Measurements from ENCODE around the gene ZNF202. TPM values are rescaled to one million over a fixed set of nuclear protein-coding genes. Genes with fewer than 3 reads are reported as not detected.

ZNF202 gene
- total RNA-seq, 1 experiment from 2014 or later: 7.4 TPM

DNA sequence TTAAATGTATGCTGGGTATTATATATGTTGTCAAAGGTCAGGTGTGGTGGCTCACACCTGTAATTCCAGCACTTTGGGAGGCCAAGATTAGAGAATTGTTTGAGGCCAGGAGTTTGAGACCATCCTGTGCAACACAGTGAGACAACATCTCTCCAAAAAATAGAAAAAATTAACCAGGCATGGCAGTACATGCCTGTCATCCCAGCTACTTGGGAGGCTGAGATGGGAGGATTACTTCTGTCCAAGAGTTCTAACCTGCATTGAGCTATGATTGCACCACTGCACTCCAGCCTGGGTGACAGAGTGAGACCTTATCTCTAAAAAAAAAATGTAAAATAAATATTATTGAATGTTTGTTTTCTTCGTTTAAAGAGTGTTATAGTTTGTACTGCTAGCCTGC lies 24.1 kb upstream of the ZNF202 start:
- no peaks in the 10 kb centered on the region for H3K9me3 ChIP-seq (ENCODE audit: insufficient read depth, low read depth)
- POLR2A ChIA-PET (ENCODE audit: unreplicated experiment): no interaction called here
- H3F3A ChIP-seq (ENCODE audit: insufficient read depth, low read depth): no peaks in the 10 kb centered on the region
- CTCF ChIA-PET: no interaction called here
- no peaks in the 10 kb centered on the region for H4K20me1 ChIP-seq (ENCODE audit: insufficient read depth)
- no peak for TF ChIP-seq EZH2 (IDR thresholded peaks at IDR 0.05; ENCODE audit: low read depth)
- TF ChIP-seq CTCF (conservative IDR thresholded peaks at IDR 0.05): no peak
- no peak for DNase-seq
- H2AFZ ChIP-seq: no peak overlapping the region
- no peaks in the 10 kb centered on the region for H3K36me3 ChIP-seq (ENCODE audit: low read depth)
- no peaks in the 10 kb centered on the region for H3K9me2 ChIP-seq (ENCODE audit: insufficient read depth)
- no peak overlapping the region for H3K4me2 ChIP-seq
- no peaks in the 10 kb centered on the region for H3K4me1 ChIP-seq (replicated peaks; ENCODE audit: insufficient read depth)
- BruUV-seq (replicated peaks): no TSS peak
- no peak overlapping the region for H3K27ac ChIP-seq
- no peaks in the 10 kb centered on the region for H3K79me2 ChIP-seq (ENCODE audit: low read depth)
- 0 out of 2 replicates have a peak, but pooled peaks cover 3% of the 10 kb centered on the region for H3K27me3 ChIP-seq (ENCODE audit: insufficient read depth, low read depth)
- H3K4me3 ChIP-seq: no peak overlapping the region
- intact Hi-C loops (cut with micrococcal nuclease; ENCODE audit: unreplicated experiment): no loop called here

GRCh38 chr11:123762422-123762821 lies 21.0 kb upstream of the ZNF202 start:
- Histone ChIP-seq H4K20me1 (ENCODE audit: insufficient read depth) (no peaks in the 10 kb centered on the region), H3K4me2 (no peak overlapping the region), H3F3A (ENCODE audit: insufficient read depth, low read depth) (no peaks in the 10 kb centered on the region), H3K27me3 (ENCODE audit: insufficient read depth, low read depth) (peaks cover 22% of the 10 kb centered on the region), H3K4me1 (replicated peaks; ENCODE audit: insufficient read depth) (no peaks in the 10 kb centered on the region), H3K4me3 (no peak overlapping the region), H3K79me2 (ENCODE audit: low read depth) (no peaks in the 10 kb centered on the region), H3K27ac (no peak overlapping the region), H3K9me2 (ENCODE audit: insufficient read depth) (no peaks in the 10 kb centered on the region), H3K9me3 (ENCODE audit: insufficient read depth, low read depth) (no peaks in the 10 kb centered on the region), H3K36me3 (ENCODE audit: low read depth) (no peaks in the 10 kb centered on the region), H2AFZ (no peak overlapping the region)
- CTCF ChIA-PET: no interaction called here
- no peak for TF ChIP-seq EZH2 (IDR thresholded peaks at IDR 0.05; ENCODE audit: low read depth)
- TF ChIP-seq CTCF (conservative IDR thresholded peaks at IDR 0.05): no peak
- POLR2A ChIA-PET (ENCODE audit: unreplicated experiment): no interaction called here
- intact Hi-C loops (cut with micrococcal nuclease; ENCODE audit: unreplicated experiment): no loop called here
- no peak for DNase-seq
- no TSS peak for BruUV-seq (replicated peaks)

GRCh38 chr11:123760894-123761293 lies 19.4 kb upstream of the ZNF202 start:
- Histone ChIP-seq H3K9me2 (ENCODE audit: insufficient read depth) (no peaks in the 10 kb centered on the region), H2AFZ (no peak overlapping the region), H3K4me2 (no peak overlapping the region), H3F3A (ENCODE audit: insufficient read depth, low read depth) (no peaks in the 10 kb centered on the region), H3K27ac (no peak overlapping the region), H3K36me3 (ENCODE audit: low read depth) (no peaks in the 10 kb centered on the region), H4K20me1 (ENCODE audit: insufficient read depth) (no peaks in the 10 kb centered on the region), H3K9me3 (ENCODE audit: insufficient read depth, low read depth) (no peaks in the 10 kb centered on the region), H3K79me2 (ENCODE audit: low read depth) (no peaks in the 10 kb centered on the region), H3K4me3 (no peak overlapping the region), H3K4me1 (replicated peaks; ENCODE audit: insufficient read depth) (no peaks in the 10 kb centered on the region), H3K27me3 (ENCODE audit: insufficient read depth, low read depth) (peaks cover 36% of the 10 kb centered on the region)
- DNase-seq: no peak
- TF ChIP-seq EZH2 (IDR thresholded peaks at IDR 0.05; ENCODE audit: low read depth) (no peak), CTCF (conservative IDR thresholded peaks at IDR 0.05) (no peak)
- intact Hi-C loops (cut with micrococcal nuclease; ENCODE audit: unreplicated experiment): no loop called here
- POLR2A ChIA-PET (ENCODE audit: unreplicated experiment): no interaction called here
- no TSS peak for BruUV-seq (replicated peaks)
- CTCF ChIA-PET: no interaction called here
